ENCODE results near the gene CAPN12.

GRCh38 chr19:38769635-38770211, 25.4 kb upstream of the CAPN12 start:
- TF ChIP-seq CTCF (IDR thresholded peaks at IDR 0.05 in 8 of 11, conservative IDR thresholded peaks at IDR 0.05 in 3 of 11), result peak; percentile 92 to 99 (median 98)
- TF ChIP-seq POLR2A (IDR thresholded peaks at IDR 0.05), result no peak
- TF ChIP-seq POLR2AphosphoS5 (IDR thresholded peaks at IDR 0.05), result peak; percentile 92 to 97 (median 93)
